Limb (tissue), 2 donors: Measurements from ENCODE around the gene TMEM256.
"Not testable (repeated sequence)": the region's sequence is repeated elsewhere in the genome, so short reads cannot be mapped to it uniquely, and the experiment has no call there.

Experiments
- DNase-seq, 2 donors: peaks; one replicate each; pipeline ENCODE4 v3.0.0-alpha.2; 2016; ENCODE audit errors: extremely low spot score in 2 of 2

The TMEM256 gene

GRCh38 chr17:7384489-7385081 lies 19.3 kb downstream of the TMEM256 start:
- DNase-seq = no peak

- peak; percentile 37 to 80 for DNase-seq
Measured at GRCh38 chr17:7383742-7384488, 20.0 kb downstream of the TMEM256 start.

- DNase-seq = no peak
Measured at GRCh38 chr17:7383371-7383741, 20.5 kb downstream of the TMEM256 start.

- no peak for DNase-seq
Measured at GRCh38 chr17:7382901-7383300, 21.0 kb downstream of the TMEM256 start.

- DNase-seq = no peak
Measured at GRCh38 chr17:7380855-7381683, 22.8 kb downstream of the TMEM256 start, which contains the start of gene TNK1. Gene TNK1, plus strand, starts transcription at chr17:7381089. Its CDS starts 1,838 bp downstream, at chr17:7382927.

- peak in 1 of 2 donors; percentile 43 for DNase-seq
Measured at GRCh38 chr17:7380321-7380720, 23.6 kb downstream of the TMEM256 start.

GRCh38 chr17:7379134-7379533 lies 24.8 kb downstream of the TMEM256 start:
- no peak for DNase-seq

- no peak for DNase-seq
Measured at GRCh38 chr17:7374353-7374752, 29.5 kb downstream of the TMEM256 start.

- DNase-seq = no peak
Measured at GRCh38 chr17:7370853-7371252, 33.0 kb downstream of the TMEM256 start.

- DNase-seq = no peak
Measured at GRCh38 chr17:7369825-7370224, 34.1 kb downstream of the TMEM256 start.

GRCh38 chr17:7368599-7368994 lies 35.3 kb downstream of the TMEM256 start:
- DNase-seq = not testable (repeated sequence)

GRCh38 chr17:7367918-7368598 lies 35.8 kb downstream of the TMEM256 start:
- DNase-seq = no peak

- DNase-seq = no peak
Measured at GRCh38 chr17:7367083-7367482, 36.8 kb downstream of the TMEM256 start.

- DNase-seq = not testable (repeated sequence)
Measured at GRCh38 chr17:7365963-7366362, 37.9 kb downstream of the TMEM256 start.

GRCh38 chr17:7363311-7363710 lies 40.6 kb downstream of the TMEM256 start:
- no peak for DNase-seq

- DNase-seq = no peak
Measured at GRCh38 chr17:7361906-7362305, 42.0 kb downstream of the TMEM256 start.

GRCh38 chr17:7357381-7357780 lies 46.5 kb downstream of the TMEM256 start:
- DNase-seq = no peak

GRCh38 chr17:7356756-7357155 lies 47.1 kb downstream of the TMEM256 start:
- DNase-seq = no peak

GRCh38 chr17:7356072-7356549 lies 47.8 kb downstream of the TMEM256 start:
- peak; percentile 58 to 82 for DNase-seq

GRCh38 chr17:7355573-7355972 lies 48.3 kb downstream of the TMEM256 start:
- DNase-seq = no peak

- DNase-seq = peak in 1 of 2 donors; percentile 70
Measured at GRCh38 chr17:7355053-7355452, 48.8 kb downstream of the TMEM256 start, which contains the start of gene TMEM95. Gene TMEM95, plus strand, starts transcription at chr17:7355156. Its CDS starts 49 bp downstream, at chr17:7355205.
